Epithelial cell of esophagus (primary cell): ENCODE measurements around the gene TRERF1.

Experiments
- DNase-seq: peaks from one replicate; pipeline ENCODE4 v3.0.0; 2010; ENCODE audit warnings: low read depth
- H3K4me3 ChIP-seq: 2 replicates; pipeline ENCODE4 v1.5.1; 2011; ENCODE audit warnings: mild to moderate bottlenecking, low read length, control low read depth
- CTCF ChIP-seq: IDR thresholded peaks from 2 replicates; pipeline ENCODE4 v1.5.1; 2011; ENCODE audit warnings: low read depth, mild to moderate bottlenecking, low read length, control low read depth, inconsistent platforms; ENCODE audit not compliant: insufficient read depth; ENCODE audit errors: missing control alignments

TRERF1 gene

GRCh38 chr6:42279144-42279781, 172.5 kb downstream of the TRERF1 start:
- no peak overlapping the region for H3K4me3 ChIP-seq
- peak; percentile 61 for DNase-seq
- TF ChIP-seq CTCF, result no peak

GRCh38 chr6:42278131-42278853, 173.4 kb downstream of the TRERF1 start:
- H3K4me3 ChIP-seq, result no peak overlapping the region
- DNase-seq, result no peak
- TF ChIP-seq CTCF, result no peak

GRCh38 chr6:42276034-42276890, 175.5 kb downstream of the TRERF1 start:
- DNase-seq, result no peak
- no peak for TF ChIP-seq CTCF
- no peak overlapping the region for H3K4me3 ChIP-seq

- H3K4me3 ChIP-seq, result no peak overlapping the region
- no peak for DNase-seq
- no peak for TF ChIP-seq CTCF
These were observed 176.2 kb downstream of the TRERF1 start for GRCh38 chr6:42275376-42276033.

- DNase-seq, result no peak
- TF ChIP-seq CTCF, result no peak
- H3K4me3 ChIP-seq, result no peak overlapping the region
These were observed 176.8 kb downstream of the TRERF1 start for GRCh38 chr6:42274898-42275297.

- no peak for TF ChIP-seq CTCF
- H3K4me3 ChIP-seq, result no peak overlapping the region
- no peak for DNase-seq
These were observed 179.6 kb downstream of the TRERF1 start for GRCh38 chr6:42271834-42272805.
